ENCODE data around the gene SLC46A3.

GRCh38 chr13:28657784-28658538 lies 60.8 kb downstream of the SLC46A3 start:
- no peak for TF ChIP-seq POLR2A (IDR thresholded peaks at IDR 0.05)
- no peak for TF ChIP-seq CTCF (IDR thresholded peaks at IDR 0.05)
- TF ChIP-seq EP300 (IDR thresholded peaks at IDR 0.05) = no peak
